Measurements from ENCODE around the gene SOX9.

- TF ChIP-seq EP300 (IDR thresholded peaks at IDR 0.05) (no peak), CTCF (IDR thresholded peaks at IDR 0.05) (no peak), POLR2A (IDR thresholded peaks at IDR 0.05) (no peak)
Observed at GRCh38 chr17:72143245-72143644, 22.4 kb downstream of the SOX9 start.

All from sigmoid colon (tissue), 4 donors.